Adrenal gland (tissue), 12 donors: Measurements from ENCODE around the gene TEAD1. TPM values are rescaled to one million over a fixed set of nuclear protein-coding genes. Genes with fewer than 3 reads are reported as not detected.

ENCODE experiments used
- DNase-seq, 7 donors: peaks; one replicate each; pipeline ENCODE4 v3.0.0-alpha.2; 2019 to 2020
- H3K27ac ChIP-seq, 5 donors: fragments of 200-600 bp; sonication (generic) in 4 of 5; 1 replicate in 3 of 5; 2 replicates in 2 of 5; pipeline versions ENCODE4 v1.5.1 to v1.8.0; 2016 to 2020; ENCODE audit warnings: mild to moderate bottlenecking in 1 of 5
- H3K27me3 ChIP-seq: fragments of 200-600 bp; 2 replicates; pipeline ENCODE4 v1.8.0; 2021
- H3K36me3 ChIP-seq, 2 donors: fragments of 200-600 bp; replicated peaks in 1 of 2; 1 replicate in 1 of 2; 2 replicates in 1 of 2; pipeline versions ENCODE4 v1.5.1 to v1.8.0; 2018 to 2022
- H3K4me1 ChIP-seq, 2 donors: fragments of 200-600 bp; replicated peaks in 1 of 2; 1 replicate in 1 of 2; 2 replicates in 1 of 2; pipeline versions ENCODE4 v1.5.1 to v1.8.0; 2018 to 2021
- H3K4me3 ChIP-seq, 4 donors: fragments of 200-600 bp; sonication (generic) in 3 of 4; one replicate each; pipeline ENCODE4 v1.5.1; 2016 to 2018
- H3K9me3 ChIP-seq, 3 donors: fragments of 200-600 bp; sonication (generic) in 1 of 3; replicated peaks in 1 of 3; 1 replicate in 2 of 3; 2 replicates in 1 of 3; pipeline versions ENCODE4 v1.5.1 to v1.8.0; 2016 to 2021
- POLR2A ChIP-seq, 2 donors: fragments of 450-650 bp; IDR thresholded peaks; one replicate each; pipeline ENCODE4 v1.6.1; 2017; ENCODE audit warnings: antibody characterized with exemption in 2 of 2, mild to moderate bottlenecking in 2 of 2, moderate library complexity in 1 of 2
- WGBS, 4 donors: extraction: QIAGEN DNeasy Blood & Tissue Kit in 2 of 4; methylation state at CpG; one replicate each; pipeline versions ENCODE4 v1.1.5 to v1.1.7; 2013 to 2017; 5-methylcytosine and 5-hydroxymethylcytosine counted together
- intact Hi-C, 2 donors: fragments of 100-400 bp; cut with DNase I; formaldehyde crosslinking; loops; one replicate each; pipeline versions ENCODE4 v1.14.1 to v1.15.0; 2022 to 2023
- polyA plus RNA-seq, 3 donors: library from polyadenylated mRNA; stranded (reverse); fragments of 200-250 nt in 2 of 3; fragments of 350-450 nt in 1 of 3; fragmentation: Illumina TruSeq in 1 of 3; extraction: RNeasy Lipid Tissue Mini Kit (QIAGEN cat#74804) in 1 of 3; gene quantifications; one replicate each; pipeline ENCODE4 v1.2.3, GENCODE V29; 2013 to 2014
- total RNA-seq, 9 donors: library from RNA; depleted of rRNA in 4 of 9; stranded (reverse); fragments of >200 nt in 4 of 9; fragments of 120-200 nt in 1 of 9; fragmentation: NEBNext Ultra II Directional in 1 of 9; extraction: Animal tissue kit (Norgen Biotek cat#: 25700) in 1 of 9; gene quantifications; one replicate each; pipeline versions ENCODE4 v1.1.0 to v1.2.4, GENCODE V29; 2013 to 2023
- TF ChIP-seq, protein P1 (sequence below), 6 experiments: fragments of 450-650 bp in 4 of 6; fragments of 200-600 bp in 2 of 6; sonication (generic) in 1 of 6; IDR thresholded peaks; 1 replicate in 5 of 6; 2 replicates in 1 of 6; pipeline versions ENCODE4 v1.5.1 to v1.8.0; 2016 to 2021; ENCODE audit warnings: antibody characterized with exemption in 6 of 6, mild to moderate bottlenecking in 2 of 6, moderate library complexity in 1 of 6
- donor health status: healthy with polysubstance abuse.
- donor health status: Bipolar disorder and iron deficiency.
- donor health status: DM: yes; HTN: yes; CAD: no.
- donor health status: DM: no; HTN: no; CAD: no.
- donor health status: DM: no; HTN: no; CAD: no.
- donor health status: DM: yes; HTN: yes; CAD: no.

Gene TEAD1
- total and polyA plus RNA-seq, 12 donors, result 3.9 to 49.9 (median 35.1) TPM

DNA sequence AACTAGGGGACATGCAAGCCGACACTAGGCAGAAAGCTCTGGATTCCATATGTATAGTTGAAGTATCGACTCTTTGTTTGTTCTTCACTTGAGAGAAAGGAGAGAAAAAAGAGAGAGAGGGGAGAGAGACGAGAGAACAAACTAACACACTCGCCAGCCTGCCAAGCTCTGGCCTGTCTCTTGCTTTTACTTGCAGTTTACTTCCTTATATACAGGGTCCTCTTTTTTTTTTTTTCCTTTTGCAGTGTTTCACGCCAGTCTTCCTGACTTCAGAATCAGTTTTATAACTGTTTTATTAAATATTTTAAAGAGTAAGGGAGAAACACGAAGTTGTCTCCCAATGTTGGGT lies 19.9 kb downstream of the TEAD1 start:
- H3K27me3 ChIP-seq, result no peaks in the 10 kb centered on the region
- H3K27ac ChIP-seq, result peak overlapping the region; percentile 76 to 93 (median 91)
- intact Hi-C loops, result no loop called here
- no peaks in the 10 kb centered on the region for H3K36me3 ChIP-seq
- 26 to 32% (median 29%) methylated on average over 6 of the region's 6 CpGs for WGBS, 4 donors
- peak overlapping the region in 1 of 4 donors; percentile 20 for H3K4me3 ChIP-seq
- TF ChIP-seq, protein P1, sequence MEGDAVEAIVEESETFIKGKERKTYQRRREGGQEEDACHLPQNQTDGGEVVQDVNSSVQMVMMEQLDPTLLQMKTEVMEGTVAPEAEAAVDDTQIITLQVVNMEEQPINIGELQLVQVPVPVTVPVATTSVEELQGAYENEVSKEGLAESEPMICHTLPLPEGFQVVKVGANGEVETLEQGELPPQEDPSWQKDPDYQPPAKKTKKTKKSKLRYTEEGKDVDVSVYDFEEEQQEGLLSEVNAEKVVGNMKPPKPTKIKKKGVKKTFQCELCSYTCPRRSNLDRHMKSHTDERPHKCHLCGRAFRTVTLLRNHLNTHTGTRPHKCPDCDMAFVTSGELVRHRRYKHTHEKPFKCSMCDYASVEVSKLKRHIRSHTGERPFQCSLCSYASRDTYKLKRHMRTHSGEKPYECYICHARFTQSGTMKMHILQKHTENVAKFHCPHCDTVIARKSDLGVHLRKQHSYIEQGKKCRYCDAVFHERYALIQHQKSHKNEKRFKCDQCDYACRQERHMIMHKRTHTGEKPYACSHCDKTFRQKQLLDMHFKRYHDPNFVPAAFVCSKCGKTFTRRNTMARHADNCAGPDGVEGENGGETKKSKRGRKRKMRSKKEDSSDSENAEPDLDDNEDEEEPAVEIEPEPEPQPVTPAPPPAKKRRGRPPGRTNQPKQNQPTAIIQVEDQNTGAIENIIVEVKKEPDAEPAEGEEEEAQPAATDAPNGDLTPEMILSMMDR (IDR thresholded peaks at IDR 0.05), result no peak
- no peak for TF ChIP-seq POLR2A (IDR thresholded peaks at IDR 0.05)
- H3K9me3 ChIP-seq, result no peaks in the 10 kb centered on the region
- H3K4me1 ChIP-seq, result peaks cover 37 to 69% of the 10 kb centered on the region in 2 donors
- peak in 3 of 7 donors; percentile 31 to 47 (median 42) for DNase-seq

DNA sequence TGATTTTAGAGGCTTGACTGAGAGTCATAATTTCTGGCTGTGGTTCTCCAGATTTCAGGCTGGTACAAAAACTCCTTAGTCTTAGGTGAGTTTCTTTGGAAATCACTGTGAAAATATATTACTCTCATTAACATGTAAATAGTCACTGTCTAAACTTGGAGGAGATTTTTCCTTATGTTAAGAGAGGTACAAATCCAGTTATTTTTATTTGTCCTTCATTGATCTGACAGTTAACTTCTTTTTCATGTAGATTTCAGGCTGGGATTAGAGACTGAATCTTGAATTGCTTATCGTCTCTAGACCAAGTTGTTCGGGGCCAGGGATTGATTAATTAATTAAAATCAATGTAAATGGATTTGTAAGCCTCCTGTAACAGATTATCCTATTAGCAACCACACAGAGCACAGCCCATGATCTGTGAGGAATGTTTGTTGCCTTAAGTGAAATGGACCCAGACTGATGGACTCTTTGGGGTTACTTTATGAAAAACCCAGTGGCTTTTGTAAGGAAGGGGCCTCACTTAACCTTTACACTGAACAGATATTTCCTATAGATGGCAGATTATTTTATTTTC lies 21.1 kb downstream of the TEAD1 start:
- Histone ChIP-seq H3K36me3 (no peaks in the 10 kb centered on the region), H3K27me3 (no peaks in the 10 kb centered on the region), H3K4me1 (peaks cover 32 to 64% of the 10 kb centered on the region in 2 donors), H3K4me3 (no peak overlapping the region), H3K27ac (peak overlapping the region in 2 of 5 donors; percentile 91 to 93), H3K9me3 (no peaks in the 10 kb centered on the region)
- WGBS, 4 donors, result 32 to 58% (median 42%) methylated on average over 2 of the region's 2 CpGs
- DNase-seq, result peak in 1 of 7 donors; percentile 2
- TF ChIP-seq, protein P1 (IDR thresholded peaks at IDR 0.05), result no peak
- no peak for TF ChIP-seq POLR2A (IDR thresholded peaks at IDR 0.05)
- intact Hi-C loops, result no loop called here

DNA sequence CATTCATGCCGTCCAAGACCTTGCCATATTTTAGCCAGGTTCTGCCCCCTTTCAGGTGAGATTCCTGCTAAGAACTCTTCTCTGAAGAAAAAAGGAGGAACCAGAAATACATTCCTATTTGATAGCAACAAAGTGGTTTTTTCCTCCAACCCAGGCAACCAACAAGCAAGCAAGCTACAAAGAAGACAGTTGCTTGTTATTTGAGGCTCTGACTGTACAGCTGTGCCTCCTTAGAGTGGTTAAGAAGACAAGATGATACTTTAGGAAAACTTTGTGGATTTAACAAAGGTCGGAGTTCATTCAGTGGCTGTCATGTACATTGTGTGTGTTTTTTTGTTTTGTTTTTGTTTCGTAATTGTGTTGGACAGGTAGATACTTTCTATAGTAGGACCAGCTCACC lies 21.7 kb downstream of the TEAD1 start:
- WGBS, 4 donors, result 82 to 93% (median 90%) methylated on average over 3 of the region's 3 CpGs

DNA sequence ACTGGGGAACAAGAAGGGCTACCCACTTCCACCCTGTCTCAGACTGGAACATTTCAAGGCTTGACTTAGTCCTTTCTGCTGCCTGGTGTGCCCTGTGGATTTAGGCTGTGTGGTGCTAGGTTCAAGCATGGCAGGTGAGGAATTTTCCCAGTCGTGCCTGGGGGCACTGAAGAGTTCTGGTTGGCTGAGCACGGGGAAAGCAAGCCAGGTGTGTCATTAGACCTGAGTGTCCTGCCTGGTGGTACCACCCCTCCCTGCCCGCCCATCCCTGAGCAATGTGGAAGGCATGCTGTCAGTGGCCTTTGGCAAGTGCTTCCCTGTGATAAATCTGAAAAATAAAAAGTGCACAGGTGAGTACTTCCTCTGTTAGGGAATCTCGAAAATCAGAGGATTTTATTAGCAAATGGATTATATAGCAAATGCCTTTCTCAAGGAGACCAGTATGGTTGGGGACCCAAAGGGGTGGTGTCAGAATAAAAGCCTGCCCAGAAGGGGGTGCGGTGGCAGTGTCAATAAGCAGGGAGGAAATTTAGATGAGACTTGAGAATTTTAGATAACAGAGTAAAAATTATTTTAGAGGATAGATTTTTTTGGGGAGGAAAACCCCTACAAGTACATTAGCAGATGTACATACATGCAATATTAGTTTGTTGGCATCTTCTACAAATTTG lies 22.8 kb downstream of the TEAD1 start:
- Histone ChIP-seq H3K9me3 (no peaks in the 10 kb centered on the region), H3K4me3 (no peak overlapping the region), H3K27ac (no peak overlapping the region), H3K27me3 (no peaks in the 10 kb centered on the region), H3K36me3 (no peaks in the 10 kb centered on the region), H3K4me1 (peaks cover 30 to 58% of the 10 kb centered on the region in 2 donors)
- intact Hi-C loops, result no loop called here
- 87 to 94% (median 92%) methylated on average over 5 of the region's 5 CpGs for WGBS, 4 donors
- TF ChIP-seq, protein P1 (IDR thresholded peaks at IDR 0.05), result no peak
- TF ChIP-seq POLR2A (IDR thresholded peaks at IDR 0.05), result no peak
- peak in 1 of 7 donors; percentile 13 for DNase-seq

More for the DNA sequence above, 21.7 kb downstream of the TEAD1 start:
- no peaks in the 10 kb centered on the region for H3K9me3 ChIP-seq
- H3K4me3 ChIP-seq, result no peak overlapping the region
- H3K36me3 ChIP-seq, result no peaks in the 10 kb centered on the region
- intact Hi-C loops, result no loop called here
- peak overlapping the region in 2 of 5 donors; percentile 24 to 93 for H3K27ac ChIP-seq
- DNase-seq, result peak in 1 of 7 donors; percentile 5
- no peak for TF ChIP-seq POLR2A (IDR thresholded peaks at IDR 0.05)
- TF ChIP-seq, protein P1 (IDR thresholded peaks at IDR 0.05), result no peak
- H3K4me1 ChIP-seq, result peaks cover 32 to 65% of the 10 kb centered on the region in 2 donors
- H3K27me3 ChIP-seq, result no peaks in the 10 kb centered on the region
